Measurements from ENCODE around the gene ZNF536. TPM values are rescaled to one million over a fixed set of nuclear protein-coding genes. Genes with fewer than 3 reads are reported as not detected.

ZNF536 gene
- total and polyA plus RNA-seq, 7 donors = under 0.01 to 8.9 (median 3.8) TPM

DNA sequence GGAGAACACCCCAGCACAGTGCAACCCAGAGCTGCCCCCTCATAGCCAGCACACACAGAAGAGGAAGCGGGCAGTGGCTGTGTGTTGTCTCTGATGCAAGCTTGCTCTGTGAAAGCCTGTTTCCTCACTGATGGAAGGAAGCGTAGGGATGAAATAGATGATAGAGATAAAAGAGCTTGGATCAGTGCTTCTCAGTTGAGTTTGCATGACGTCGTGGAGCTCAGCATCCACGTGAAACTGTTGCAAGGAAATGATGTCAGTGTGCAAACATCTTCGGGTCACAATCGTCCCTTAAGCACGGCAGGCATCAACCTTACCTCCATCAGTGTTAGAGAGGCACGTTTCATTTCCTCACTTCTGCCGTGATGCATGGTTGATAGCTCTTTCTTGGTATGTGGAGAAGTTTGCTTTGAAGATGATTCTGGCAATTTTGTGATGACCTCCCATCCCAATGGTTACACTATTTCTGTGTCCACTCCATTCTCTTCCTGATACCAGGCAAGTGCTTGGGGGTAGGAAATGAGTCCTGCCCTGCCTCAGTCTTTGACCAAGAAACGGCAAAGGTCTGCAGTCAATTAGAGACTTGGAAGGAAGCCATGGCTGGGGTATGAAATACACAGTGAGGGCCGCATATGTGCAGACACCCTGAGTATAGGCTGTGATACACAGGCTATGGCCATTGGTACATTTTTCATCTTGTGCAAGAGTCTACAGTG lies 183.0 kb downstream of the ZNF536 start:
- WGBS, 2 donors = 74 to 75% methylated on average over 12 of the region's 12 CpGs
- H3K4me3 ChIP-seq = no peak overlapping the region
- H3K36me3 ChIP-seq = no peaks in the 10 kb centered on the region
- no peak for DNase-seq
- TF ChIP-seq POLR2AphosphoS5 (IDR thresholded peaks at IDR 0.05) (no peak), EP300 (IDR thresholded peaks at IDR 0.05) (no peak), CTCF (IDR thresholded peaks at IDR 0.05) (no peak), POLR2A (IDR thresholded peaks at IDR 0.05) (no peak)
- H3K9me3 ChIP-seq = no peaks in the 10 kb centered on the region
- no peak overlapping the region for H3K27ac ChIP-seq
- H3K27me3 ChIP-seq = no peaks in the 10 kb centered on the region
- H3K4me1 ChIP-seq = peaks cover 0 to 11% (median 0%) of the 10 kb centered on the region in 4 donors
- intact Hi-C loops (cut with DNase I) = no loop called here

- H3K4me3 ChIP-seq = no peak overlapping the region
- WGBS, 2 donors = 42 to 82% methylated on average over 1 of the region's 1 CpG
- no peak overlapping the region for H3K27ac ChIP-seq
- TF ChIP-seq POLR2A (IDR thresholded peaks at IDR 0.05) = no peak
- no peak for TF ChIP-seq EP300 (IDR thresholded peaks at IDR 0.05)
- TF ChIP-seq POLR2AphosphoS5 (IDR thresholded peaks at IDR 0.05) = no peak
- no peak for TF ChIP-seq CTCF (IDR thresholded peaks at IDR 0.05)
- peaks cover 0 to 11% (median 0%) of the 10 kb centered on the region in 4 donors for H3K4me1 ChIP-seq
- no peaks in the 10 kb centered on the region for H3K27me3 ChIP-seq
- intact Hi-C loops (cut with DNase I) = no loop called here
- no peak for DNase-seq
- no peaks in the 10 kb centered on the region for H3K36me3 ChIP-seq
- H3K9me3 ChIP-seq = no peaks in the 10 kb centered on the region
Measured at GRCh38 chr19:30555791-30556110, 183.6 kb downstream of the ZNF536 start.

GRCh38 chr19:30556230-30556711 lies 184.1 kb downstream of the ZNF536 start:
- intact Hi-C loops (cut with DNase I) = no loop called here
- H3K27ac ChIP-seq = no peak overlapping the region
- no peaks in the 10 kb centered on the region for H3K36me3 ChIP-seq
- H3K9me3 ChIP-seq = no peaks in the 10 kb centered on the region
- WGBS, 2 donors = 20 to 58% methylated on average over 6 of the region's 6 CpGs
- H3K4me3 ChIP-seq = no peak overlapping the region
- H3K27me3 ChIP-seq = no peaks in the 10 kb centered on the region
- H3K4me1 ChIP-seq = peaks cover 0 to 11% (median 0%) of the 10 kb centered on the region in 4 donors
- TF ChIP-seq EP300 (IDR thresholded peaks at IDR 0.05) = no peak
- DNase-seq = no peak

GRCh38 chr19:30557212-30557611 lies 185.0 kb downstream of the ZNF536 start:
- no peak overlapping the region for H3K4me3 ChIP-seq
- intact Hi-C loops (cut with DNase I) = no loop called here
- no peak overlapping the region for H3K27ac ChIP-seq
- 40 to 65% methylated on average over 4 of the region's 4 CpGs for WGBS, 2 donors
- TF ChIP-seq EP300 (IDR thresholded peaks at IDR 0.05) (no peak), POLR2AphosphoS5 (IDR thresholded peaks at IDR 0.05) (no peak)
- DNase-seq = no peak
- H3K36me3 ChIP-seq = no peaks in the 10 kb centered on the region
- H3K4me1 ChIP-seq = peaks cover 0 to 11% (median 0%) of the 10 kb centered on the region in 4 donors
- H3K9me3 ChIP-seq = no peaks in the 10 kb centered on the region
- no peaks in the 10 kb centered on the region for H3K27me3 ChIP-seq

DNA sequence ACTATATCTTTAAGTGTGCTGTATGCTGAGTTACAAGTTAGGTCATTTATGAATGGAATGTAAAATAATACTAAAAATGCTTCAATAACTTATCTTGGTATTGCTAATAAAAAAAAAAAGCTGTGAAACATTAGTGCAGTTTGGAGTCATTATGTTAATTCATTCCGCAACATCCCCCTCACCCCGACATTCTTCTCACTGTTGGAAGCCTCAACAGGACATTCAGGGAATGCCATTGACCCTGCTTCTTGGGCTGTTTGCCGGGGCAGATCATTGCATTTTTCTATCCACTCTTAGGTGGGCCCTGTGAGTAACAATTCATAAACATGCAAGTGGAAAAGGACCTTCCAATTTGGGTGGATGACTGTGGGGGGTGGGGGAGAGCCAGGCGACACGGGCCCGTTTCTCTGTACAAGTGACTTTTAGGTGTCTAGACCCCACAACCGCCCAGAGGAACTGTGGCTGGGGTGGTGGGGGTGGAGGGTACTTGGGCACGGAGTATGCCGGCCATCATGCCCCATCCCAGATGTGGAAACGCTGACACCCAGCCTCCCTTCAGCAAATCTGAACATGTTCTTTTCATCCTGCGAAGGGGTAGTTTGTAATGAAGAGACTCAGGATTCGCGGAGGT lies 185.9 kb downstream of the ZNF536 start:
- H3K27me3 ChIP-seq = no peaks in the 10 kb centered on the region
- no peak overlapping the region for H3K27ac ChIP-seq
- intact Hi-C loops (cut with DNase I) = no loop called here
- DNase-seq = no peak
- no peaks in the 10 kb centered on the region for H3K9me3 ChIP-seq
- no peak overlapping the region for H3K4me3 ChIP-seq
- 80 to 85% methylated on average over 13 of the region's 13 CpGs for WGBS, 2 donors
- no peaks in the 10 kb centered on the region for H3K36me3 ChIP-seq
- H3K4me1 ChIP-seq = peaks cover 0 to 11% (median 0%) of the 10 kb centered on the region in 4 donors
- TF ChIP-seq POLR2A (IDR thresholded peaks at IDR 0.05) (no peak), EP300 (IDR thresholded peaks at IDR 0.05) (no peak), CTCF (IDR thresholded peaks at IDR 0.05) (no peak), POLR2AphosphoS5 (IDR thresholded peaks at IDR 0.05) (no peak)

Data from sigmoid colon (tissue), 7 donors.